Measurements from ENCODE around the gene TNIP2. TPM values are rescaled to one million over a fixed set of nuclear protein-coding genes. Genes with fewer than 3 reads are reported as not detected.
A peak's percentile ranks its signal among the peaks of the same experiment; 100 is the strongest.

Gene TNIP2
- total and polyA plus RNA-seq, 2 of the 13 experiments (the other 11 are each of a cell fraction or from before 2014, with no cell fraction given), result 25.6 to 38.0 TPM

GRCh38 chr4:2794486-2795299 lies 38.6 kb upstream of the TNIP2 start (continued):
- TF ChIP-seq CEBPG (CRISPR knock-in tag; IDR thresholded peaks at IDR 0.05), result no peak
- TF ChIP-seq HNF4A (CRISPR knock-in tag; IDR thresholded peaks at IDR 0.05), result peak; percentile 67
- no peak for TF ChIP-seq NR2F6 (IDR thresholded peaks at IDR 0.05)
- TF ChIP-seq NR2F6 (CRISPR knock-in tag; IDR thresholded peaks at IDR 0.05), result no peak
- TF ChIP-seq ZBTB20 (CRISPR knock-in tag; IDR thresholded peaks at IDR 0.05; ENCODE audit: borderline replicate concordance, low read depth), result no peak
- TF ChIP-seq HMG20B (CRISPR knock-in tag; conservative IDR thresholded peaks at IDR 0.05), result no peak
- no peak for TF ChIP-seq DBP (CRISPR knock-in tag; IDR thresholded peaks at IDR 0.05; ENCODE audit: not compliant biosample characterization)
- peak; percentile 37; the same call in 1 of the 2 replicates for TF ChIP-seq ZNF687 (CRISPR knock-in tag; IDR thresholded peaks at IDR 0.05)
- no peak for TF ChIP-seq CREBL2 (CRISPR knock-in tag; IDR thresholded peaks at IDR 0.05; ENCODE audit: borderline replicate concordance)
- TF ChIP-seq SMC3 (IDR thresholded peaks at IDR 0.05; ENCODE audit: low read length), result no peak
- 0 out of 2 replicates have a peak, but pooled peaks have one; percentile 3 for TF ChIP-seq RAD21 (CRISPR knock-in tag; IDR thresholded peaks at IDR 0.05)
- TF ChIP-seq ZNF775 (CRISPR knock-in tag; IDR thresholded peaks at IDR 0.05; ENCODE audit: borderline replicate concordance), result no peak
- no peak for TF ChIP-seq HDAC6 (IDR thresholded peaks at IDR 0.05; ENCODE audit: low read depth, low read length)
- TF ChIP-seq KLF13 (CRISPR knock-in tag; IDR thresholded peaks at IDR 0.05), result no peak
- no peak for TF ChIP-seq ZNF720 (CRISPR knock-in tag; IDR thresholded peaks at IDR 0.05)
- TF ChIP-seq ZNF530 (CRISPR knock-in tag; IDR thresholded peaks at IDR 0.05; ENCODE audit: low read depth), result no peak
- no peak for TF ChIP-seq SIN3A (IDR thresholded peaks at IDR 0.05; ENCODE audit: borderline replicate concordance, low read depth, low read length)
- TF ChIP-seq ZNF12 (CRISPR knock-in tag; IDR thresholded peaks at IDR 0.05), result no peak
- TF ChIP-seq RXRA (CRISPR knock-in tag; IDR thresholded peaks at IDR 0.05), result no peak
